HCT116 (cell line): ENCODE measurements around the gene DOP1A. TPM values are rescaled to one million over a fixed set of nuclear protein-coding genes. Genes with fewer than 3 reads are reported as not detected.

Experiments used
- ATAC-seq: fragments of 200-7000 bp; cut with Tn5 transposase; 2 replicates; pipeline ENCODE4 v1.9.1; 2020; ENCODE audit warnings: mild to moderate bottlenecking, moderate library complexity
- BruUV-seq: library from RNA; stranded (reverse); fragments of 400-500 nt; replicated peaks from 2 replicates; lab custom pipeline; 2021; lab: Mats Ljungman, UMichigan
- CTCF ChIA-PET: fragments of 300-600 bp; sonication (Branson Sonifier 250); formaldehyde crosslinking; loops from one replicate; lab custom pipeline; 2021; ENCODE audit warnings: antibody characterized with exemption; lab: Charles Lee
- POLR2A ChIA-PET: fragments of 300-600, 350-600 bp; sonication (Branson Sonifier 250); formaldehyde crosslinking; loops from one replicate; lab custom pipeline; 2021; ENCODE audit warnings: antibody characterized with exemption; lab: Charles Lee
- RAD21 ChIA-PET, 2 experiments: fragments of 300-600 bp; sonication (Branson Sonifier 250); formaldehyde crosslinking; loops; one replicate each; lab custom pipeline; 2023; ENCODE audit warnings: low total read pairs in 2 of 2; ENCODE audit not compliant: uncharacterized antibody in 2 of 2, unreplicated experiment in 2 of 2, low non-redundant PET in 1 of 2; lab: Charles Lee
- DNase-seq: peaks from one replicate; pipeline ENCODE4 v3.0.0-alpha.2; 2010; ENCODE audit warnings: low read depth, low spot score
- H2AFZ ChIP-seq: fragments of 200-600 bp; shearing (Covaris generic), sonication (generic); 2 replicates; pipeline ENCODE4 v1.6.1; 2017; ENCODE audit warnings: low read depth, mixed run types, mixed read lengths, antibody characterized with exemption, low read length; ENCODE audit not compliant: poor library complexity, severe bottlenecking
- H3K27ac ChIP-seq: 2 replicates; pipeline ENCODE4 v1.5.1; 2012; ENCODE audit warnings: low read depth, low read length
- H3K27me3 ChIP-seq: fragments of 200-600 bp; sonication (generic); 2 replicates; pipeline ENCODE4 v1.6.1; 2016; ENCODE audit warnings: mixed run types, low read length, mixed read lengths; ENCODE audit not compliant: insufficient read depth
- H3K36me3 ChIP-seq, 2 experiments: fragments of 200-500 bp in 1 of 2; fragments of 200-600 bp in 1 of 2; sonication (Bioruptor generic) in 1 of 2; sonication (generic) in 1 of 2; 2 replicates each; pipeline versions ENCODE4 v1.5.1 to v1.6.1; 2014 to 2016; ENCODE audit warnings: low read length in 2 of 2, inconsistent platforms in 1 of 2, mixed read lengths in 1 of 2, mixed run types in 1 of 2; ENCODE audit not compliant: insufficient read depth in 2 of 2, control insufficient read depth in 1 of 2
- H3K4me1 ChIP-seq, 2 experiments: fragments of 200-600 bp in 1 of 2; sonication (generic) in 1 of 2; 2 replicates each; pipeline versions ENCODE4 v1.5.1 to v1.6.1; 2012 to 2017; ENCODE audit warnings: low read length in 2 of 2, inconsistent platforms in 1 of 2, mild to moderate bottlenecking in 1 of 2, mixed read lengths in 1 of 2, mixed run types in 1 of 2, moderate library complexity in 1 of 2; ENCODE audit not compliant: insufficient read depth in 2 of 2, control insufficient read depth in 1 of 2
- H3K4me2 ChIP-seq: fragments of 200-600 bp; sonication (generic); 2 replicates; pipeline ENCODE4 v1.6.1; 2017; ENCODE audit warnings: mixed run types, low read length, mixed read lengths
- H3K4me3 ChIP-seq, 2 experiments: fragments of 200-600 bp in 1 of 2; sonication (generic) in 1 of 2; replicated peaks in 1 of 2; 2 replicates each; pipeline ENCODE4 v1.5.1; 2011 to 2016; ENCODE audit warnings: low read length in 2 of 2, control low read depth in 1 of 2, low read depth in 1 of 2, mild to moderate bottlenecking in 1 of 2, mixed read lengths in 1 of 2, mixed run types in 1 of 2
- H3K79me2 ChIP-seq: fragments of 200-600 bp; sonication (generic); 2 replicates; pipeline ENCODE4 v1.6.1; 2017; ENCODE audit warnings: mild to moderate bottlenecking, mixed run types, low read length, moderate library complexity, mixed read lengths; ENCODE audit not compliant: insufficient read depth
- H3K9ac ChIP-seq: fragments of 200-600 bp; sonication (generic); 2 replicates; pipeline ENCODE4 v1.6.1; 2016; ENCODE audit warnings: low read length, mixed read lengths
- H3K9me2 ChIP-seq: fragments of 200-600 bp; sonication (generic), shearing (Covaris generic); 2 replicates; pipeline ENCODE4 v1.6.1; 2017; ENCODE audit warnings: mixed run types, mild to moderate bottlenecking, moderate library complexity; ENCODE audit not compliant: insufficient read depth
- H3K9me3 ChIP-seq, 2 experiments: fragments of 200-500 bp in 1 of 2; fragments of 200-600 bp in 1 of 2; sonication (Bioruptor generic) in 1 of 2; sonication (generic) in 1 of 2; 2 replicates each; pipeline ENCODE4 v1.6.1; 2014 to 2017; ENCODE audit warnings: low read length in 2 of 2, mixed read lengths in 2 of 2, inconsistent platforms in 1 of 2, low read depth in 1 of 2, mild to moderate bottlenecking in 1 of 2, mixed run types in 1 of 2, moderate library complexity in 1 of 2; ENCODE audit not compliant: control insufficient read depth in 1 of 2, insufficient read depth in 1 of 2
- H4K20me1 ChIP-seq: fragments of 200-600 bp; sonication (generic), shearing (Covaris generic); 2 replicates; pipeline ENCODE4 v1.6.1; 2017; ENCODE audit warnings: mixed run types, mild to moderate bottlenecking, moderate library complexity; ENCODE audit not compliant: insufficient read depth
- CBX3 ChIP-seq: IDR thresholded peaks from 2 replicates; pipeline ENCODE4 v1.6.1; 2012; ENCODE audit warnings: low read depth
- CEBPB ChIP-seq: IDR thresholded peaks from 2 replicates; pipeline ENCODE4 v1.6.1; 2012; ENCODE audit warnings: low read depth
- EGR1 ChIP-seq: IDR thresholded peaks from 2 replicates; pipeline ENCODE4 v1.6.1; 2012; ENCODE audit warnings: low read depth
- EZH2 ChIP-seq: fragments of 200-600 bp; sonication (generic); IDR thresholded peaks from 2 replicates; pipeline ENCODE4 v1.6.1; 2017; ENCODE audit warnings: antibody characterized with exemption, mixed run types
- FOSL1 ChIP-seq: IDR thresholded peaks from 2 replicates; pipeline ENCODE4 v1.6.1; 2012; ENCODE audit warnings: low read depth
- JUND ChIP-seq: IDR thresholded peaks from 2 replicates; pipeline ENCODE4 v1.6.1; 2012
- POLR2A ChIP-seq: IDR thresholded peaks from 2 replicates; pipeline ENCODE4 v1.7.0; 2011; ENCODE audit warnings: borderline replicate concordance; ENCODE audit not compliant: insufficient read depth, insufficient read length; ENCODE audit errors: extremely low read depth
- POLR2AphosphoS5 ChIP-seq: IDR thresholded peaks from 2 replicates; pipeline ENCODE4 v1.6.1; 2011; ENCODE audit warnings: mild to moderate bottlenecking, low read depth, low read length, moderate library complexity
- RAD21 ChIP-seq: IDR thresholded peaks from 2 replicates; pipeline ENCODE4 v1.6.1; 2012; ENCODE audit warnings: low read depth, mild to moderate bottlenecking
- SIN3A ChIP-seq: IDR thresholded peaks from 2 replicates; pipeline ENCODE4 v1.6.1; 2012; ENCODE audit warnings: low read depth
- SP1 ChIP-seq: IDR thresholded peaks from 2 replicates; pipeline ENCODE4 v1.6.1; 2012; ENCODE audit warnings: low read depth
- TCF7L2 ChIP-seq: IDR thresholded peaks from 2 replicates; pipeline ENCODE4 v1.7.0; 2011; ENCODE audit warnings: borderline replicate concordance, inconsistent platforms; ENCODE audit not compliant: insufficient read depth, insufficient read length; ENCODE audit errors: extremely low read depth
- YY1 ChIP-seq: IDR thresholded peaks from 2 replicates; pipeline ENCODE4 v1.6.1; 2011; ENCODE audit warnings: low read length, low read depth, moderate library complexity, mild to moderate bottlenecking; ENCODE audit not compliant: insufficient replicate concordance; ENCODE audit errors: extremely low read depth
- ZFX ChIP-seq: fragments of 450-650 bp; IDR thresholded peaks from 2 replicates; pipeline ENCODE4 v1.6.1; 2017
- ZNF274 ChIP-seq: fragments of 200-500 bp; sonication (Bioruptor generic); IDR thresholded peaks from 2 replicates; pipeline ENCODE4 v1.6.1; 2014; ENCODE audit warnings: mild to moderate bottlenecking, low read depth, low read length, inconsistent platforms
- intact Hi-C: fragments of 100-400 bp; cut with micrococcal nuclease; formaldehyde crosslinking; loops from 2 replicates; pipeline ENCODE4 v1.10.0; 2022
- total RNA-seq: library from RNA; stranded (reverse); gene quantifications from one replicate; pipeline ENCODE4 v1.2.1, GENCODE V29; 2021; ENCODE audit not compliant: unreplicated experiment
- TF ChIP-seq, protein P1 (sequence below): IDR thresholded peaks from 2 replicates; pipeline ENCODE4 v1.6.1; 2011; ENCODE audit warnings: mild to moderate bottlenecking, low read length, moderate library complexity; ENCODE audit not compliant: insufficient replicate concordance; ENCODE audit errors: extremely low read depth
- TF ChIP-seq, protein P2 (sequence below): IDR thresholded peaks from 2 replicates; pipeline ENCODE4 v1.6.1; 2012
- TF ChIP-seq, protein P3 (sequence below), 3 experiments: fragments of 200-600 bp in 1 of 3; sonication (generic) in 1 of 3; IDR thresholded peaks in 2 of 3; conservative IDR thresholded peaks in 1 of 3; 2 replicates each; pipeline ENCODE4 v1.5.1; 2012 to 2017; ENCODE audit warnings: low read depth in 2 of 3, low read length in 2 of 3, antibody characterized with exemption in 1 of 3, borderline replicate concordance in 1 of 3, control low read depth in 1 of 3, mild to moderate bottlenecking in 1 of 3, mixed read lengths in 1 of 3, mixed run types in 1 of 3, moderate library complexity in 1 of 3; ENCODE audit not compliant: insufficient read depth in 1 of 3
- TF ChIP-seq, protein P4 (sequence below): IDR thresholded peaks from 2 replicates; pipeline ENCODE4 v1.6.1; 2012; ENCODE audit warnings: low read depth

The DOP1A gene
- total RNA-seq, 1 experiment from 2014 or later, result 7.1 TPM

DNA sequence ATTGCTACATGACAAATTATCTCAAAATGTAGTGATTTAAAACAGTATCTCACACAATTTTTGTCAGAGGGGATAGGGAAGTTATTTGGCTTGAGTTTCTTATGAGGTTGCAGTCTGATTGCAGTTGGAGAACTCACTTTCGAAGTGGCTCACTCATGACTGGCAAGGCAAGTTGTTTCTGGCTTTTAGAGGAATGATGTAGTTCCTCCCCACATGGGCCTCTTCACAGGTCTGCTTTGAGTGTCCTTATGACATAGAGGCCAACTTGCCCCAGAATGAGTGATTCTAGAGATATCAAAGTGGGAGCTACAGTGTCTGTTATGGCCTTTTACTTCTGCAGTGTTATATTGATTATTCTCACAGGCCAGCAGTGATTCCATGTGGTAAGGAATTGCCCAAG is 6.1 kb downstream of the DOP1A start:
- Histone ChIP-seq H3K27ac (no peak overlapping the region), H4K20me1 (no peaks in the 10 kb centered on the region), H3K27me3 (no peaks in the 10 kb centered on the region), H3K9me2 (no peaks in the 10 kb centered on the region), H3K4me1 (peaks cover 2 to 3% of the 10 kb centered on the region in 2 experiments; a peak in 2 of 4 replicates), H3K4me3 (no peak overlapping the region), H3K9me3 (no peaks in the 10 kb centered on the region), H3K9ac (no peak overlapping the region), H3K4me2 (no peak overlapping the region), H2AFZ (no peak overlapping the region), H3K79me2 (no peaks in the 10 kb centered on the region), H3K36me3 (no peaks in the 10 kb centered on the region)
- ChIA-PET RAD21 (no interaction called here), POLR2A (no interaction called here), CTCF (no interaction called here)
- intact Hi-C loops, result no loop called here
- TF ChIP-seq, protein P1, sequence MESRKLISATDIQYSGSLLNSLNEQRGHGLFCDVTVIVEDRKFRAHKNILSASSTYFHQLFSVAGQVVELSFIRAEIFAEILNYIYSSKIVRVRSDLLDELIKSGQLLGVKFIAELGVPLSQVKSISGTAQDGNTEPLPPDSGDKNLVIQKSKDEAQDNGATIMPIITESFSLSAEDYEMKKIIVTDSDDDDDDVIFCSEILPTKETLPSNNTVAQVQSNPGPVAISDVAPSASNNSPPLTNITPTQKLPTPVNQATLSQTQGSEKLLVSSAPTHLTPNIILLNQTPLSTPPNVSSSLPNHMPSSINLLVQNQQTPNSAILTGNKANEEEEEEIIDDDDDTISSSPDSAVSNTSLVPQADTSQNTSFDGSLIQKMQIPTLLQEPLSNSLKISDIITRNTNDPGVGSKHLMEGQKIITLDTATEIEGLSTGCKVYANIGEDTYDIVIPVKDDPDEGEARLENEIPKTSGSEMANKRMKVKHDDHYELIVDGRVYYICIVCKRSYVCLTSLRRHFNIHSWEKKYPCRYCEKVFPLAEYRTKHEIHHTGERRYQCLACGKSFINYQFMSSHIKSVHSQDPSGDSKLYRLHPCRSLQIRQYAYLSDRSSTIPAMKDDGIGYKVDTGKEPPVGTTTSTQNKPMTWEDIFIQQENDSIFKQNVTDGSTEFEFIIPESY, result no peak
- TF ChIP-seq, protein P2, sequence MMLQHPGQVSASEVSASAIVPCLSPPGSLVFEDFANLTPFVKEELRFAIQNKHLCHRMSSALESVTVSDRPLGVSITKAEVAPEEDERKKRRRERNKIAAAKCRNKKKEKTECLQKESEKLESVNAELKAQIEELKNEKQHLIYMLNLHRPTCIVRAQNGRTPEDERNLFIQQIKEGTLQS, result no peak
- TF ChIP-seq CEBPB (no peak), ZFX (no peak), RAD21 (no peak), POLR2A (no peak), EGR1 (no peak), POLR2AphosphoS5 (no peak), FOSL1 (no peak), YY1 (no peak), SIN3A (no peak), CBX3 (no peak), JUND (no peak), SP1 (no peak), TCF7L2 (no peak), ZNF274 (no peak), EZH2 (no peak)
- TF ChIP-seq, protein P3, sequence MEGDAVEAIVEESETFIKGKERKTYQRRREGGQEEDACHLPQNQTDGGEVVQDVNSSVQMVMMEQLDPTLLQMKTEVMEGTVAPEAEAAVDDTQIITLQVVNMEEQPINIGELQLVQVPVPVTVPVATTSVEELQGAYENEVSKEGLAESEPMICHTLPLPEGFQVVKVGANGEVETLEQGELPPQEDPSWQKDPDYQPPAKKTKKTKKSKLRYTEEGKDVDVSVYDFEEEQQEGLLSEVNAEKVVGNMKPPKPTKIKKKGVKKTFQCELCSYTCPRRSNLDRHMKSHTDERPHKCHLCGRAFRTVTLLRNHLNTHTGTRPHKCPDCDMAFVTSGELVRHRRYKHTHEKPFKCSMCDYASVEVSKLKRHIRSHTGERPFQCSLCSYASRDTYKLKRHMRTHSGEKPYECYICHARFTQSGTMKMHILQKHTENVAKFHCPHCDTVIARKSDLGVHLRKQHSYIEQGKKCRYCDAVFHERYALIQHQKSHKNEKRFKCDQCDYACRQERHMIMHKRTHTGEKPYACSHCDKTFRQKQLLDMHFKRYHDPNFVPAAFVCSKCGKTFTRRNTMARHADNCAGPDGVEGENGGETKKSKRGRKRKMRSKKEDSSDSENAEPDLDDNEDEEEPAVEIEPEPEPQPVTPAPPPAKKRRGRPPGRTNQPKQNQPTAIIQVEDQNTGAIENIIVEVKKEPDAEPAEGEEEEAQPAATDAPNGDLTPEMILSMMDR (IDR thresholded peaks at IDR 0.05 in 2 of 3, conservative IDR thresholded peaks at IDR 0.05 in 1 of 3; ENCODE audit: borderline replicate concordance in 1 of 3, insufficient read depth in 1 of 3, low read depth in 2 of 3, low read length in 2 of 3), result no peak
- TF ChIP-seq, protein P4, sequence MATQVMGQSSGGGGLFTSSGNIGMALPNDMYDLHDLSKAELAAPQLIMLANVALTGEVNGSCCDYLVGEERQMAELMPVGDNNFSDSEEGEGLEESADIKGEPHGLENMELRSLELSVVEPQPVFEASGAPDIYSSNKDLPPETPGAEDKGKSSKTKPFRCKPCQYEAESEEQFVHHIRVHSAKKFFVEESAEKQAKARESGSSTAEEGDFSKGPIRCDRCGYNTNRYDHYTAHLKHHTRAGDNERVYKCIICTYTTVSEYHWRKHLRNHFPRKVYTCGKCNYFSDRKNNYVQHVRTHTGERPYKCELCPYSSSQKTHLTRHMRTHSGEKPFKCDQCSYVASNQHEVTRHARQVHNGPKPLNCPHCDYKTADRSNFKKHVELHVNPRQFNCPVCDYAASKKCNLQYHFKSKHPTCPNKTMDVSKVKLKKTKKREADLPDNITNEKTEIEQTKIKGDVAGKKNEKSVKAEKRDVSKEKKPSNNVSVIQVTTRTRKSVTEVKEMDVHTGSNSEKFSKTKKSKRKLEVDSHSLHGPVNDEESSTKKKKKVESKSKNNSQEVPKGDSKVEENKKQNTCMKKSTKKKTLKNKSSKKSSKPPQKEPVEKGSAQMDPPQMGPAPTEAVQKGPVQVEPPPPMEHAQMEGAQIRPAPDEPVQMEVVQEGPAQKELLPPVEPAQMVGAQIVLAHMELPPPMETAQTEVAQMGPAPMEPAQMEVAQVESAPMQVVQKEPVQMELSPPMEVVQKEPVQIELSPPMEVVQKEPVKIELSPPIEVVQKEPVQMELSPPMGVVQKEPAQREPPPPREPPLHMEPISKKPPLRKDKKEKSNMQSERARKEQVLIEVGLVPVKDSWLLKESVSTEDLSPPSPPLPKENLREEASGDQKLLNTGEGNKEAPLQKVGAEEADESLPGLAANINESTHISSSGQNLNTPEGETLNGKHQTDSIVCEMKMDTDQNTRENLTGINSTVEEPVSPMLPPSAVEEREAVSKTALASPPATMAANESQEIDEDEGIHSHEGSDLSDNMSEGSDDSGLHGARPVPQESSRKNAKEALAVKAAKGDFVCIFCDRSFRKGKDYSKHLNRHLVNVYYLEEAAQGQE, result no peak
- no peak for ATAC-seq
- no TSS peak for BruUV-seq
- DNase-seq, result no peak
